ENCODE results near the gene YWHAQ.

- TF ChIP-seq CTCF (IDR thresholded peaks at IDR 0.05) = no peak
- no peak for TF ChIP-seq EP300 (IDR thresholded peaks at IDR 0.05)
- TF ChIP-seq POLR2A (IDR thresholded peaks at IDR 0.05; ENCODE audit: low read depth) = no peak
- no peak for TF ChIP-seq POLR2AphosphoS5 (IDR thresholded peaks at IDR 0.05)
Observed at GRCh38 chr2:9627310-9627709, 3.5 kb downstream of the YWHAQ start.
